Measurements from ENCODE around the gene POU2AF3. TPM values are rescaled to one million over a fixed set of nuclear protein-coding genes. Genes with fewer than 3 reads are reported as not detected.

The POU2AF3 gene
- total RNA-seq, 6 experiments from 2014 or later = not detected

DNA sequence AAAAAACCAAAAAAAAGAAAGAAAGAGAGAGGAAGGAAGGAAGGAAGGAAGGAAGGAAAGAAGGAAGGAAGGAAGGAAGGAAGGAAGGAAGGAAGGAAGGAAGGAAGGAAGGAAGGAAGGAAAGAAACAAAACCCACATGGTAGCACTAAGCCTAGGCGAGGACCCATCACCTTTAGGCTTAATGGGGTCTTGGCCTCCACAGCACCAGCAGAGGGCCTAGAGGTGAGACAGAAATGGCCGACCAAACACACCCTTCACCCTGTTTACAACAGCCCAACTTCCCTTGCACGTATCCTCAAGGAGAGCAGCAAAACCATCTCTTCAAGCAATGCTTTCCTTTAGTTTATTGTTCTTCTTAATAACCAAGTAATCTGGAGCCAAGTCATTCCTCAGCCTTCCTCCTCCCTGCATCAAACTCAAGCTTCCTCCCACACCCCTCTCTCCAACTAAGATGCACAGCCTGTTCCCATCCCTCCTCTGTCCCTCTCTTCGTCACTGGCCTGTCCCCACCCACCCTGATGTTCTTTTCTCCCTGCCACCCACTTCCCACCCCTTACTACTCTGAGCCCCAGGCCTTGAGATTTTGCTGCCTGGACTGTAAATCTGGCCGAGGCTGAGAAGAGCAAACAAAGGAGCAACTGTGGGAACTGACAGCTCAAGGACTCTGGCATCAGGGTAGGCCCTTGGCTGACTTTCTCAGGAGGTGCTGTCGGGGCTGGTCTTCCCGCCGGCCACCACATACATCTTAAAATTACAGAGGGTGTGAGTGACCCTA is 54.8 kb downstream of the POU2AF3 start:
- Mint-ChIP-seq H3K9me3 (no peaks in the 10 kb centered on the region), H3K4me1 (ENCODE audit: low read depth) (no peaks in the 10 kb centered on the region), H3K36me3 (ENCODE audit: low read depth) (no peaks in the 10 kb centered on the region), H3K4me3 (no peak overlapping the region), H3K27me3 (ENCODE audit: insufficient read depth) (peaks cover 13% of the 10 kb centered on the region), H3K27ac (no peak overlapping the region)
- no peak for DNase-seq
- TF ChIP-seq, protein P1, sequence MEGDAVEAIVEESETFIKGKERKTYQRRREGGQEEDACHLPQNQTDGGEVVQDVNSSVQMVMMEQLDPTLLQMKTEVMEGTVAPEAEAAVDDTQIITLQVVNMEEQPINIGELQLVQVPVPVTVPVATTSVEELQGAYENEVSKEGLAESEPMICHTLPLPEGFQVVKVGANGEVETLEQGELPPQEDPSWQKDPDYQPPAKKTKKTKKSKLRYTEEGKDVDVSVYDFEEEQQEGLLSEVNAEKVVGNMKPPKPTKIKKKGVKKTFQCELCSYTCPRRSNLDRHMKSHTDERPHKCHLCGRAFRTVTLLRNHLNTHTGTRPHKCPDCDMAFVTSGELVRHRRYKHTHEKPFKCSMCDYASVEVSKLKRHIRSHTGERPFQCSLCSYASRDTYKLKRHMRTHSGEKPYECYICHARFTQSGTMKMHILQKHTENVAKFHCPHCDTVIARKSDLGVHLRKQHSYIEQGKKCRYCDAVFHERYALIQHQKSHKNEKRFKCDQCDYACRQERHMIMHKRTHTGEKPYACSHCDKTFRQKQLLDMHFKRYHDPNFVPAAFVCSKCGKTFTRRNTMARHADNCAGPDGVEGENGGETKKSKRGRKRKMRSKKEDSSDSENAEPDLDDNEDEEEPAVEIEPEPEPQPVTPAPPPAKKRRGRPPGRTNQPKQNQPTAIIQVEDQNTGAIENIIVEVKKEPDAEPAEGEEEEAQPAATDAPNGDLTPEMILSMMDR (IDR thresholded peaks at IDR 0.05) = no peak

DNA sequence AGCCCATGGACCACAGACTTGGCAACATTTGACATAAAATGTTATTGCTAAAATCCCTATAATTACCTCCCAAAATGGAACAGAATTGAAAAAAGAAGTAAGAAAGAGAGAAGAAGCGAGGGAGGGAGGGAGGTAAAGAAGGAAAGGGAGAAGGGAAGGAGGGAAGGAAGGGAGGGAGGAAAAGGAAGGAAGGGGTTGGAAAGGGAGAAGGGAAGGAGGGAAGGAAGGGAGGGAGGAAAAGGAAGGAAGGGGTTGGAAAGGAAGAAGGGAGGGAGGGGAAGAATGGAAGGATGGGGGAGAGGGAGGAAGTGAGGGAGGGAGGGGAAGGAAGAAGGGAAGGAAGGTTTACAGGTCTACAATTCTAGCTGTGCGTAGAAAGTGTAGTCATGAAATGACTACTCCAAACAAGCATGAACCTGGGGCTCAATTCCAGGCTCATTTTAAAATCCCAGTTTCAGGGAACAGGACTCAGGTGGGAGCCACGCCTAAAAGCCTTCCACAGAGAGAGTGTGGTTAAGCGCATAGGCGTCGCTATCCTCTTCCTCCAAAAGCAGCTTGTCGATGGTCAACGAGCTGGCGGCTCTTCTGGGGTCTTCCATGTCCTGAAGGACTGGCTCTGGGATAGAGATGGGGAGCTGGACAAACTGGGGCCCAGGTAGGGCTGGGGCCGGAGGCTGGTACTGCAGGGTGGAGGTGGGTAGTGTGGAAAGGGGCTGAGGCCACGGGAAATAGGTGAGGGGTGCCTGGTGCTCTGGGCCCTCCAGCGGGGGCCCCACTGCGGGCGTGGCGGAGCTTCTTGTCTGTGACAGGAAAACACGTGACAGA is 55.6 kb downstream of the POU2AF3 start:
- Mint-ChIP-seq H3K36me3 (ENCODE audit: low read depth) (no peaks in the 10 kb centered on the region), H3K9me3 (no peaks in the 10 kb centered on the region), H3K4me1 (ENCODE audit: low read depth) (no peaks in the 10 kb centered on the region), H3K4me3 (no peak overlapping the region), H3K27ac (no peak overlapping the region), H3K27me3 (ENCODE audit: insufficient read depth) (peaks cover 13% of the 10 kb centered on the region)
- DNase-seq = no peak
- TF ChIP-seq, protein P1 (IDR thresholded peaks at IDR 0.05) = no peak

DNA sequence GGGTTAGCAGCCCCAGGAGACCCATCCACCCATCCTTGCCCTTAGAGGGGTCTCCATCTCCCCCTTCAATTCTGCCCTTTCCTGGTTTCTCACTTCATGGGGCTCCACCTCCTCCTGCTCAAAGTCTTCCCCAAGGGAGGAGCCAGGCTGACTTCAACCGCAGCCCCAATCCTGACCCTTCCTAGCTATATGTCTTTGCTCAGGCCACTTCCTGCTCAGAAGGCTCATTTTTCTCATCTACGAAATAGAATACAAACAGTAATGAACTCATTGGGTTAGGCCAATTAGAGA is 56.2 kb downstream of the POU2AF3 start:
- DNase-seq = no peak
- Mint-ChIP-seq H3K36me3 (ENCODE audit: low read depth) (no peaks in the 10 kb centered on the region), H3K4me1 (ENCODE audit: low read depth) (no peaks in the 10 kb centered on the region), H3K9me3 (no peaks in the 10 kb centered on the region), H3K4me3 (no peak overlapping the region), H3K27ac (no peak overlapping the region), H3K27me3 (ENCODE audit: insufficient read depth) (peaks cover 13% of the 10 kb centered on the region)
- TF ChIP-seq, protein P1 (IDR thresholded peaks at IDR 0.05) = no peak

DNA sequence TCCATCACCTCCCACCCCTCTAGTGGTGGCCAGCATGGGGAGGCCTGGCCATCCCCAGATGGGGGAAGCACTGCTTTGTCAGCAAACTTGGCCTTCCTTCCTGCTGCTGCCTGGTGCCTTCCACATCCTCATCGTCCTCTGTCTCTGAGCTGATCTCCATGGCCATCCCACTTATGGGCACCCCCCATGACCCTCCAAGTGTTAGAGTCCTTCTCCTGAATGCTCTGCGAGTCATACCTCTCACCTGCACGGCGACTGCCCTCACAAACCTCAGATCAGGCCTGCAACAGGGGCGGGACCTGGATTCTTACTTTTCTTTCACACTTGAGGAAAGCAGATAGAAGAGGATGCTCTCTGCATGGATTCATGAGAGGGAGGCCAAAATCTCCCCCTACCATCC is 56.8 kb downstream of the POU2AF3 start:
- Mint-ChIP-seq H3K4me1 (ENCODE audit: low read depth) (no peaks in the 10 kb centered on the region), H3K36me3 (ENCODE audit: low read depth) (no peaks in the 10 kb centered on the region), H3K9me3 (no peaks in the 10 kb centered on the region), H3K27ac (no peak overlapping the region), H3K27me3 (ENCODE audit: insufficient read depth) (peaks cover 13% of the 10 kb centered on the region), H3K4me3 (no peak overlapping the region)
- DNase-seq = no peak
- TF ChIP-seq, protein P1 (IDR thresholded peaks at IDR 0.05) = no peak

DNA sequence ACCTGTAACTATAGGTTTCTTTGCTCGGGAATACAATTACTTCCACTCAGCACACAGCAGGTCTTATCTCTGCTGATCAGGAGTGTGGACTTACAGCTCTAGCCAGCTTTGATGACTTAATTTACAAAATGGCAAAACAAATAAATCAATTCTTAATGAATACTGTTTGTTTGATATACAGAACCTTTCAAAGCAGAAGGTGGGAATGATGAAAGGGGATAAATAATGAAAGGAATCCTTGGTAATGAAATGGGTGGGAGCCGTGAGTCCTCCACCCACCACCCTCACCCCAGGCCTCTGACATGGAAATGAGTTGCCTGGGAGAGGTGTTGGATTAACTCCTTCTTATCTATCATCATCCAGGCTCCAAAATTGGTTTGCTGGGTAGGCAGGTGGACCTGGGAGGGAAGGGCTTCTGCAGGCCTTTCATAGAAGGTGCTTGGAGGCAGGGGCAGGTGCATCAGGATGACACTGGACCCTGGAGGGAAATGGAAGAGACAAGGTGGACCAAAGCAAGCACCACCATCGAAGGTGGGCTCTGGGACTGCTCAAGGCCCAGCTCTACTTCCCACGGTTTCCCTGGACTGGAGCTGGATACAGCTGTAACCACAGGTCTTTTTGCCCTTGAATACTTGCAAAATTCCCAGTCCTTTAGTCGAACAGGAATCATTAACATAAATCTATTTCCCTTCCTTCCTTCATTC is 57.8 kb downstream of the POU2AF3 start:
- Mint-ChIP-seq H3K27me3 (ENCODE audit: insufficient read depth) (peaks cover 13% of the 10 kb centered on the region), H3K9me3 (no peaks in the 10 kb centered on the region), H3K36me3 (ENCODE audit: low read depth) (no peaks in the 10 kb centered on the region), H3K4me3 (no peak overlapping the region), H3K27ac (no peak overlapping the region), H3K4me1 (ENCODE audit: low read depth) (no peaks in the 10 kb centered on the region)
- no peak for DNase-seq
- TF ChIP-seq, protein P1 (IDR thresholded peaks at IDR 0.05) = no peak

All from HFFc6 (cell line).